Measurements from ENCODE around the gene BSND.
"Not testable (repeated sequence)": the region's sequence is repeated elsewhere in the genome, so short reads cannot be mapped to it uniquely, and the experiment has no call there.

GRCh38 chr1:54963829-54964228 is 34.9 kb upstream of the BSND start:
- not testable (repeated sequence) for TF ChIP-seq POLR2A, EP300 (IDR thresholded peaks at IDR 0.05)

Data from upper lobe of left lung (tissue), 4 donors.